PC-9 (cell line): ENCODE data around the gene NARS2. TPM values are rescaled to one million over a fixed set of nuclear protein-coding genes. Genes with fewer than 3 reads are reported as not detected.

Source experiments
- BruUV-seq: library from RNA; stranded (reverse); fragments of 400-500 nt; replicated peaks from 2 replicates; lab custom pipeline; 2021; lab: Mats Ljungman, UMichigan
- CTCF ChIA-PET: fragments of 300-600 bp; sonication (Branson Sonifier 250); formaldehyde crosslinking; loops from one replicate; lab custom pipeline; 2022; ENCODE audit warnings: antibody characterized with exemption; lab: Charles Lee
- POLR2A ChIA-PET: fragments of 300-600 bp; sonication (Branson Sonifier 250); formaldehyde crosslinking; loops from one replicate; lab custom pipeline; 2022; ENCODE audit warnings: antibody characterized with exemption; ENCODE audit not compliant: unreplicated experiment; lab: Charles Lee
- DNase-seq, 2 experiments: peaks; one replicate each; pipeline versions ENCODE4 v3.0.0 to v3.0.0-alpha.2; 2015 to 2022; ENCODE audit warnings: mixed read lengths in 1 of 2
- H2AFZ ChIP-seq: fragments of 200-600 bp; sonication (generic); 2 replicates; pipeline ENCODE4 v1.8.1; 2017; ENCODE audit warnings: antibody characterized with exemption
- H3F3A ChIP-seq: fragments of 200-600 bp; sonication (generic); 2 replicates; pipeline ENCODE4 v1.8.1; 2017; ENCODE audit warnings: antibody characterized with exemption, mild to moderate bottlenecking, low read depth; ENCODE audit not compliant: insufficient read depth
- H3K27ac ChIP-seq: fragments of 200-600 bp; sonication (generic); 2 replicates; pipeline ENCODE4 v1.6.1; 2016; ENCODE audit warnings: mixed run types
- H3K27me3 ChIP-seq: fragments of 200-600 bp; sonication (generic); 2 replicates; pipeline ENCODE4 v1.6.1; 2016; ENCODE audit warnings: low read depth, mixed run types; ENCODE audit not compliant: insufficient read depth
- H3K36me3 ChIP-seq: fragments of 200-600 bp; sonication (generic); 2 replicates; pipeline ENCODE4 v1.6.1; 2016; ENCODE audit warnings: low read depth, mixed run types
- H3K4me1 ChIP-seq: fragments of 200-600 bp; sonication (generic); replicated peaks from 2 replicates; pipeline ENCODE4 v1.6.1; 2016; ENCODE audit warnings: mixed run types; ENCODE audit not compliant: insufficient read depth
- H3K4me2 ChIP-seq: fragments of 200-600 bp; sonication (generic); 2 replicates; pipeline ENCODE4 v1.6.1; 2017; ENCODE audit warnings: mixed run types
- H3K4me3 ChIP-seq: fragments of 200-600 bp; sonication (generic); 2 replicates; pipeline ENCODE4 v1.6.1; 2016; ENCODE audit warnings: mixed run types
- H3K79me2 ChIP-seq: fragments of 200-600 bp; sonication (generic); 2 replicates; pipeline ENCODE4 v1.6.1; 2017; ENCODE audit warnings: low read depth, mixed run types
- H3K9me2 ChIP-seq: fragments of 200-600 bp; sonication (generic); 2 replicates; pipeline ENCODE4 v1.8.1; 2017; ENCODE audit warnings: mild to moderate bottlenecking; ENCODE audit not compliant: insufficient read depth
- H3K9me3 ChIP-seq: fragments of 200-600 bp; sonication (generic); 2 replicates; pipeline ENCODE4 v1.8.1; 2016; ENCODE audit warnings: low read depth; ENCODE audit not compliant: insufficient read depth
- H4K20me1 ChIP-seq: fragments of 200-600 bp; sonication (generic); 2 replicates; pipeline ENCODE4 v1.8.1; 2017; ENCODE audit not compliant: insufficient read depth
- EZH2 ChIP-seq: fragments of 200-600 bp; sonication (generic); IDR thresholded peaks from 2 replicates; pipeline ENCODE4 v1.8.0; 2017; ENCODE audit warnings: antibody characterized with exemption, low read depth
- intact Hi-C: fragments of 100-400 bp; cut with micrococcal nuclease; formaldehyde crosslinking; loops from one replicate; pipeline ENCODE4 v1.10.0; 2022; ENCODE audit not compliant: unreplicated experiment
- total RNA-seq: library from RNA; stranded (reverse); gene quantifications from 2 replicates; pipeline ENCODE4 v1.2.3, GENCODE V29; 2021
- TF ChIP-seq, protein P1 (sequence below): fragments of 200-600 bp; sonication (generic); conservative IDR thresholded peaks from 2 replicates; pipeline ENCODE4 v1.6.1; 2017; ENCODE audit warnings: mixed run types, antibody characterized with exemption, mild to moderate bottlenecking, moderate library complexity

The NARS2 gene
- total RNA-seq, 1 experiment from 2014 or later: 22.4 TPM

DNA sequence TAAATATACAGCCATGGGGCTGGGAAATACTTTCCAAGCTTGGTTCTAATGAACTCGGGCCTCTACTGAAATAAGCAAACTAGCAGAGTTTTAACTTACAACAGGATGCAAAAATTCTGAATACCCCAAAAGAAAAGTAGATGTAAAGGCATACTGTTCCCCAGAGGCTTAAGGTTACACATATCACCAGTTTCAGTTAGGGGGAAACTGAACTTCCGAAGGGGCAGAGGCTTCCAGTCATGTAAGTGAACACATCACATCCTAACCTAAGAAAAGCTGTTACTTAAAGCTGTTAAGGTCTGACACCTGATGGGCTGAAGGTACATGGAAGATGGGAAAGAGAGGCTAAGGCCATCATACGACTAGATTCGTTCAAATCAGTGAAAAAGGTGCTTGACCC lies 159.3 kb downstream of the NARS2 start:
- Histone ChIP-seq H3K4me3 (no peak overlapping the region), H3K27me3 (no peaks in the 10 kb centered on the region), H4K20me1 (no peaks in the 10 kb centered on the region), H3K4me2 (peak overlapping the region; percentile 91), H3F3A (peaks cover 34% of the 10 kb centered on the region), H2AFZ (no peak overlapping the region), H3K36me3 (no peaks in the 10 kb centered on the region), H3K9me3 (no peaks in the 10 kb centered on the region; the same call in 1 of the 2 replicates), H3K4me1 (peaks cover 26% of the 10 kb centered on the region), H3K79me2 (peaks cover 13% of the 10 kb centered on the region; the same call in 1 of the 2 replicates), H3K9me2 (no peaks in the 10 kb centered on the region), H3K27ac (no peak overlapping the region)
- no peak for TF ChIP-seq EZH2
- TF ChIP-seq, protein P1, sequence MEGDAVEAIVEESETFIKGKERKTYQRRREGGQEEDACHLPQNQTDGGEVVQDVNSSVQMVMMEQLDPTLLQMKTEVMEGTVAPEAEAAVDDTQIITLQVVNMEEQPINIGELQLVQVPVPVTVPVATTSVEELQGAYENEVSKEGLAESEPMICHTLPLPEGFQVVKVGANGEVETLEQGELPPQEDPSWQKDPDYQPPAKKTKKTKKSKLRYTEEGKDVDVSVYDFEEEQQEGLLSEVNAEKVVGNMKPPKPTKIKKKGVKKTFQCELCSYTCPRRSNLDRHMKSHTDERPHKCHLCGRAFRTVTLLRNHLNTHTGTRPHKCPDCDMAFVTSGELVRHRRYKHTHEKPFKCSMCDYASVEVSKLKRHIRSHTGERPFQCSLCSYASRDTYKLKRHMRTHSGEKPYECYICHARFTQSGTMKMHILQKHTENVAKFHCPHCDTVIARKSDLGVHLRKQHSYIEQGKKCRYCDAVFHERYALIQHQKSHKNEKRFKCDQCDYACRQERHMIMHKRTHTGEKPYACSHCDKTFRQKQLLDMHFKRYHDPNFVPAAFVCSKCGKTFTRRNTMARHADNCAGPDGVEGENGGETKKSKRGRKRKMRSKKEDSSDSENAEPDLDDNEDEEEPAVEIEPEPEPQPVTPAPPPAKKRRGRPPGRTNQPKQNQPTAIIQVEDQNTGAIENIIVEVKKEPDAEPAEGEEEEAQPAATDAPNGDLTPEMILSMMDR: no peak
- ChIA-PET CTCF (interaction anchor here (2.0 kb wide), 1 partner anchor 187 kb away, joined by 9 read pairs; no protein-coding TSS in a partner anchor), POLR2A (interaction anchor here (0.7 kb wide), 1 partner anchor 154 kb away, joined by 3 read pairs; no protein-coding TSS in a partner anchor)
- no TSS peak for BruUV-seq
- intact Hi-C loops: loop anchor here (5.0 to 10.0 kb wide), 3 partner anchors 121 to 371 kb away; partner anchors contain the start of gene NARS2
- DNase-seq: peak in 1 of 2 experiments; percentile 26

DNA sequence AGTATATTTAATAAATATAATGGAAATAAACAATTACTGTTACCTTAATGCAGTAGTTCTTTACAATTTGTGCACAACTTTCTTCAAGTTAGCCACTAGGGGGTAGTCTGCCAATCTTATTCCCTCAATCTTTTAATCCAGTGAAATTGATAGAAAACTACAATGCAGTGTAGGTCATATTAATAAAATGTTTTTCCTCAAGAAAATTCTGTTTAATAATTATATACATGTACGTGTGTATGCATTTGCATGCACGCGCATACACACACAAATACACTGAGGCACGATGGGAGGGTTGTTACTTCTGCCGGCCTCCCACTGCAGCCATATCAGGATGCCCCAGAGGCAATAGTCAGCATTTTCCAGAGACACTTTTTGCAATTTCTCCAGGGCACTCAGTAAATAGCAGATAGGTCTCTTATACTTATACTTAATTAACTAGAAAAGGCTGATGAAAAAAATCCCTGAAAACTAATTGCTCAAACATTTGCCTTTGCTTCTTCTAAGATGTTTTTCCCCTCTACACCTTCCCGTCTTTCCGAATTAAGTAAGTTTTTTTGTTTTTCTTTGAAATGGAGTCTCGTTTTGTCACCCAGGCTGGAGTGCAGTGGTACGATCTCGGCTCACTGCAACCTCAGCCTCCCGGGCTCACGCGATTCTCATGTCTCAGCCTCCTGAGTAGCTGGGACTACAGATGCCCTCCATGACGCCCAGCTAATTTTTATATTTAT lies 160.2 kb downstream of the NARS2 start:
- Histone ChIP-seq H3K27ac (no peak overlapping the region), H3F3A (peaks cover 31% of the 10 kb centered on the region), H3K9me3 (peaks cover 8% of the 10 kb centered on the region; the same call in 1 of the 2 replicates), H3K27me3 (no peaks in the 10 kb centered on the region), H3K79me2 (peaks cover 20% of the 10 kb centered on the region; the same call in 1 of the 2 replicates), H3K4me1 (peaks cover 26% of the 10 kb centered on the region), H4K20me1 (no peaks in the 10 kb centered on the region), H2AFZ (no peak overlapping the region), H3K4me2 (no peak overlapping the region), H3K36me3 (no peaks in the 10 kb centered on the region), H3K4me3 (no peak overlapping the region), H3K9me2 (no peaks in the 10 kb centered on the region)
- DNase-seq: peak in 1 of 2 experiments; percentile 50
- TF ChIP-seq EZH2: no peak
- TF ChIP-seq, protein P1: peak; percentile 87
- POLR2A ChIA-PET: no interaction called here
- BruUV-seq: no TSS peak
- CTCF ChIA-PET: no interaction called here
- intact Hi-C loops: loop anchor here (5.0 to 10.0 kb wide), 3 partner anchors 120 to 370 kb away; partner anchors contain the start of gene NARS2

DNA sequence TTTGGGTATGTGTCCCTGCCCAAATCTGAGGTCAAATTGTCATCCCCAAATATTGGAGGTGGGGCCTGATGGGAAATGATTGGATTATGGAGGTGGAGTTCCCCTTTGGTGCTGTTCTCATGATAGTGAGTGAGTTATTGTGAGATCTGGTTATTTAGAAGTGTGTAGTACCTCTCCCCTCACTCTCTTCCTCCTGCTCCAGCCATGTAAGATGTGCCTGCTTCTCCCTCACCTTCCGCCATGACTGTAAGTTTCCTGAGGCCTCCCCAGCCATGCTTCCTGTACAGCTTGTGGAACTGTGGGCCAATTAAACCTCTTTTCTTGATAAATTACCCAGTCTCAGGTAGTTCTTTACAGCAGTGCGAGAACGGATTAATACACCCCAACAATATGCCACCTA lies 166.0 kb downstream of the NARS2 start:
- intact Hi-C loops: no loop called here
- no peaks in the 10 kb centered on the region for H3K27me3 ChIP-seq
- ChIA-PET CTCF (no interaction called here), POLR2A (no interaction called here)
- no peak overlapping the region for H3K27ac ChIP-seq
- 0 out of 2 replicates have a peak, but pooled peaks cover 12% of the 10 kb centered on the region for H3K79me2 ChIP-seq
- DNase-seq: no peak
- no peaks in the 10 kb centered on the region for H3K36me3 ChIP-seq
- H3K9me3 ChIP-seq: peaks cover 16% of the 10 kb centered on the region
- no peaks in the 10 kb centered on the region for H4K20me1 ChIP-seq
- H3K4me1 ChIP-seq: peaks cover 13% of the 10 kb centered on the region
- BruUV-seq: no TSS peak
- H3F3A ChIP-seq: peaks cover 14% of the 10 kb centered on the region
- no peak overlapping the region for H3K4me2 ChIP-seq
- no peak for TF ChIP-seq EZH2
- TF ChIP-seq, protein P1: no peak
- no peak overlapping the region for H3K4me3 ChIP-seq
- H2AFZ ChIP-seq: no peak overlapping the region
- no peaks in the 10 kb centered on the region for H3K9me2 ChIP-seq
